Right lobe of liver (tissue), 6 donors: ENCODE measurements around the gene PTCSC3. TPM values are rescaled to one million over a fixed set of nuclear protein-coding genes. Genes with fewer than 3 reads are reported as not detected.

Experiments
- ATAC-seq, 4 donors: fragments of 200-7000 bp; cut with Tn5 transposase; one replicate each; pipeline ENCODE4 v1.9.1; 2020; ENCODE audit warnings: mild to moderate bottlenecking in 4 of 4, moderate library complexity in 4 of 4
- DNase-seq, 3 donors: peaks; one replicate each; pipeline ENCODE4 v3.0.0-alpha.2; 2020
- H3K27ac ChIP-seq, 3 donors: fragments of 200-600 bp; one replicate each; pipeline ENCODE4 v1.8.0; 2022
- H3K27me3 ChIP-seq, 2 donors: fragments of 200-600 bp; one replicate each; pipeline ENCODE4 v1.8.0; 2022
- H3K36me3 ChIP-seq, 4 donors: fragments of 200-600 bp; sonication (generic) in 1 of 4; one replicate each; pipeline versions ENCODE4 v1.5.1 to v1.8.0; 2017 to 2022; ENCODE audit warnings: control low read depth in 1 of 4
- H3K4me1 ChIP-seq, 4 donors: fragments of 200-600 bp; sonication (generic) in 1 of 4; one replicate each; pipeline versions ENCODE4 v1.5.1 to v1.8.0; 2017 to 2022; ENCODE audit warnings: control low read depth in 1 of 4
- H3K4me3 ChIP-seq, 3 donors: fragments of 200-600 bp; one replicate each; pipeline ENCODE4 v1.8.0; 2022
- H3K9me3 ChIP-seq, 4 donors: fragments of 200-600 bp; sonication (generic) in 1 of 4; one replicate each; pipeline versions ENCODE4 v1.5.1 to v1.8.0; 2017 to 2022; ENCODE audit warnings: control low read depth in 1 of 4
- POLR2A ChIP-seq: fragments of 450-650 bp; IDR thresholded peaks from one replicate; pipeline ENCODE4 v1.6.1; 2017; ENCODE audit warnings: antibody characterized with exemption, mild to moderate bottlenecking
- WGBS: methylation state at CpG from one replicate; pipeline ENCODE4 v1.1.6; 2018; ENCODE audit warnings: low coverage, low lambda C conversion rate; ENCODE audit not compliant: insufficient coverage; ENCODE audit errors: missing lambda C conversion rate; 5-methylcytosine and 5-hydroxymethylcytosine counted together
- intact Hi-C, 2 donors: fragments of 100-400 bp; cut with DNase I; formaldehyde crosslinking; loops; one replicate each; pipeline versions ENCODE4 v1.11.2 to v1.14.1; 2022
- total RNA-seq, 6 experiments: library from RNA; depleted of rRNA in 2 of 6; stranded (reverse); fragments of >200 nt in 2 of 6; fragmentation: NEBNext Ultra II Directional in 3 of 6; extraction: Animal tissue kit (Norgen Biotek cat#: 25700) in 3 of 6; gene quantifications; one replicate each; pipeline versions ENCODE4 v1.1.0 to v1.2.4, GENCODE V29; 2016 to 2023
- TF ChIP-seq, protein P1 (sequence below), 4 donors: fragments of 200-600 bp in 3 of 4; fragments of 450-650 bp in 1 of 4; IDR thresholded peaks; one replicate each; pipeline versions ENCODE4 v1.5.1 to v1.8.0; 2016 to 2022; ENCODE audit warnings: antibody characterized with exemption in 4 of 4, mild to moderate bottlenecking in 2 of 4
- donor health status: DM: no; HTN: yes; CAD: no.
- donor health status: DM: no; HTN: no; CAD: no.
- donor health status: DM: no; HTN: no; CAD: no.
- donor health status: DM: no; HTN: yes; CAD: no.
- donor health status: DM: no; HTN: yes; CAD: no.

The PTCSC3 gene
- total RNA-seq, 6 experiments from 2014 or later = not detected

DNA sequence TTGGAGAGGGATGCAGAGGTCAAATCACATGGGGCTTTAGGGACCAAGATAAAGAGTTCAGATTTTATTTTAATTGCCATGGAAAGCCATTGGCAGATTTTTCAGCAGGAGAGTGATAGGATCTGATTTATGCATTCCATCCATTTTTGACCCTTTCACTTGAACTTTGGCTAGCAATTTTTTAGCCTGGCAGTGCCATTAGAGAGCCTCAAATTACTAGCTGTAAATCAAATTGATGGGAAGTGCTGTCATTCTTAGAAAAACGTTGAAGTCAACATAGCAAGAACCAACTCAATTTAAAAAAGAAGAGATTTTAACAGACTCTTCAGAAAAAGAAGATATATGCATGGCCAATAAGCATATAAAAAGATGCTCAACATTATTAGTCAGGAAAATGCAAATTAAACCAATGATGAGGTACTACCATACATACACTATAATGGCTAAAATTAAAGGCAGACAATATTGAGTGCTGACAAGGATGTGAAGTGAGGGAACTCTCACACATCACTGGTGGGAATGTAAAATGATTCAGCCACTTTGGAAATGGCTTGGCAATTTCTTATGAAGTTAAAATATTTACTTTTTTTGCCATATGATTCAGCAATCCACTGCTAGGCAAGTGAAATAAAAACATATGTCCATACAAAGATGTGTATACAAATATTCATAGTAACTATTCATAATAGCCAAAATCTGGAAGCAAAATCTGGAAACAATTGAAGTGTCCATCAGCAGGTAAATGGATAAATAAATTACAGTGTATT lies 89.7 kb downstream of the PTCSC3 start:
- Histone ChIP-seq H3K9me3 (no peaks in the 10 kb centered on the region), H3K4me1 (peaks cover 0 to 6% (median 0%) of the 10 kb centered on the region in 4 donors), H3K27me3 (no peaks in the 10 kb centered on the region), H3K36me3 (no peaks in the 10 kb centered on the region), H3K4me3 (no peak overlapping the region), H3K27ac (no peak overlapping the region)
- DNase-seq = no peak
- ATAC-seq = no peak
- TF ChIP-seq, protein P1, sequence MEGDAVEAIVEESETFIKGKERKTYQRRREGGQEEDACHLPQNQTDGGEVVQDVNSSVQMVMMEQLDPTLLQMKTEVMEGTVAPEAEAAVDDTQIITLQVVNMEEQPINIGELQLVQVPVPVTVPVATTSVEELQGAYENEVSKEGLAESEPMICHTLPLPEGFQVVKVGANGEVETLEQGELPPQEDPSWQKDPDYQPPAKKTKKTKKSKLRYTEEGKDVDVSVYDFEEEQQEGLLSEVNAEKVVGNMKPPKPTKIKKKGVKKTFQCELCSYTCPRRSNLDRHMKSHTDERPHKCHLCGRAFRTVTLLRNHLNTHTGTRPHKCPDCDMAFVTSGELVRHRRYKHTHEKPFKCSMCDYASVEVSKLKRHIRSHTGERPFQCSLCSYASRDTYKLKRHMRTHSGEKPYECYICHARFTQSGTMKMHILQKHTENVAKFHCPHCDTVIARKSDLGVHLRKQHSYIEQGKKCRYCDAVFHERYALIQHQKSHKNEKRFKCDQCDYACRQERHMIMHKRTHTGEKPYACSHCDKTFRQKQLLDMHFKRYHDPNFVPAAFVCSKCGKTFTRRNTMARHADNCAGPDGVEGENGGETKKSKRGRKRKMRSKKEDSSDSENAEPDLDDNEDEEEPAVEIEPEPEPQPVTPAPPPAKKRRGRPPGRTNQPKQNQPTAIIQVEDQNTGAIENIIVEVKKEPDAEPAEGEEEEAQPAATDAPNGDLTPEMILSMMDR (IDR thresholded peaks at IDR 0.05) = no peak
- no peak for TF ChIP-seq POLR2A
- WGBS = 21% methylated on average over 1 of the region's 1 CpG
- intact Hi-C loops = no loop called here

DNA sequence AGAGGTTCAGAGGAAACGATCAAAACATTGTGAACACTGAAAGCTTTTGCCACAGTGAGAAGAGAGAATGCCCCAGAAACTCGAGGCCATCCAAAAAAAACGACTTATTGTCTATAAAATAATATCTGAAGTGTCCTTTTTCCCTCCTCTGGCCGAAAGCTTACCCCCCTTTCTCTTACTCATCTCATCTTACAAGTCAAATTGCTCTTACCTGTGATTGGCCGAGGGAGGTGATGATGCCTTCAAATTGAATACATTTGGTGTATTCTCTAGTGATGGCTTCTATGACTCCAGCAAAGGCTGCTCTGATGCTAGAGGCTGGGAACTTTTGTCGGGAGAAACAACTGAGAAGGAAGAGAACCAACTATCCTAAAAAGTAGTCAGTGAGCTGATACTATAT lies 90.7 kb downstream of the PTCSC3 start:
- Histone ChIP-seq H3K27me3 (no peaks in the 10 kb centered on the region), H3K4me3 (no peak overlapping the region), H3K9me3 (no peaks in the 10 kb centered on the region), H3K36me3 (no peaks in the 10 kb centered on the region), H3K27ac (no peak overlapping the region), H3K4me1 (no peaks in the 10 kb centered on the region)
- TF ChIP-seq, protein P1 (IDR thresholded peaks at IDR 0.05) = no peak
- TF ChIP-seq POLR2A = no peak
- intact Hi-C loops = no loop called here
- no peak for ATAC-seq
- WGBS = 45% methylated on average over 6 of the region's 6 CpGs
- DNase-seq = no peak

Other genes with a start within 250 kb of the PTCSC3 start
- gene MBIP, start 143.9 kb upstream of the PTCSC3 start, total RNA-seq = 10 to 100 TPM in 4 of 6 experiments, 1 to 10 TPM in 2; 8.2 to 13.4 (median 10.3) TPM